GM23248 (cell line): Measurements from ENCODE around the gene TMEM100.

ENCODE experiments used
- EZH2 ChIP-seq: fragments of 200-600 bp; sonication (generic); IDR thresholded peaks from 2 replicates; pipeline ENCODE4 v1.6.1; 2018; ENCODE audit warnings: antibody characterized with exemption, mild to moderate bottlenecking; ENCODE audit not compliant: insufficient read depth, poor library complexity, severe bottlenecking
- EZH2phosphoT487 ChIP-seq: fragments of 200-600 bp; sonication (generic); IDR thresholded peaks from 2 replicates; pipeline ENCODE4 v1.6.1; 2018; ENCODE audit warnings: antibody characterized with exemption, moderate library complexity, mild to moderate bottlenecking, low read depth; ENCODE audit not compliant: insufficient read depth

DNA sequence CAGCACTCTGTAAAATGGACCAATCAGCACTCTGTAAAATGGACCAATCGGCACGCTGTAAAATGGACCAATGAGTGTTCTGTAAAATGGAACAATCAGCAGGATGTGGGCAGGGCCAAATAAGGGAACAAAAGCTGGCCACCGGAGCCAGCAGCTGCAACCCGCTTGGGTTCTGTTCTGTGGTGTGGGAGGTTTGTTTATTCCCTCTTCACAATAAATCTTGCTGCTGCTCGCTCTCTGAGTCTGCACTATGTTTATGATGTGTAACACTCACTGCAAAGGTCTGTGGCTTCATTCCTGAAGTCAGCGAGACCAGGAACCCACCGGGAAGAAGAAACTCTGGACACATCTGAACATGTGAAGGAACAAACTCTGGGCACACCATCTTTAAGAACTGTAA lies 20.5 kb downstream of the TMEM100 start:
- no peak for TF ChIP-seq EZH2phosphoT487
- no peak for TF ChIP-seq EZH2
